Fibroblast of skin of right biceps (primary cell): ENCODE data around the gene OTUD1.

Experiments used
- DNase-seq: peaks from one replicate; pipeline ENCODE4 v3.0.0-alpha.2; 2013

Gene OTUD1

DNA sequence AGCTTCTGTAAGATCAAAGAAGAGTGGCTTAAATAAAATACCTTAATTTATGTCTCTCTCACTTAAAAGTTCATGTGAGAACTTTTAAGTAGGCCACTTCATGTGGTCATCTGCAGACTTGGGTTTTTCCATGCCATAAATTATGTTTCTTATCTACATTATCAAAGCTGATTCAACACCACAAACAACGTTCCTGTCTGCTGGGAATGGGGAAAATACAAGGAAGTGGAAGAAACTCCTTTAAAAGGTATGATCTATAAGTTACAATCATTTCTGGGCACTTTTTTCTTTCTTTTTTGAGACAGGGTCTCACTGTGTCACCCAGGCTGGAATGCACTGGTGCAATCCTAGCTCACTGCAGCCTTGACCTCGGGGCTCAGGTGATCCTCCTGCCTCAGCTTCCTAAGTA lies 16.9 kb upstream of the OTUD1 start:
- DNase-seq, result no peak

DNA sequence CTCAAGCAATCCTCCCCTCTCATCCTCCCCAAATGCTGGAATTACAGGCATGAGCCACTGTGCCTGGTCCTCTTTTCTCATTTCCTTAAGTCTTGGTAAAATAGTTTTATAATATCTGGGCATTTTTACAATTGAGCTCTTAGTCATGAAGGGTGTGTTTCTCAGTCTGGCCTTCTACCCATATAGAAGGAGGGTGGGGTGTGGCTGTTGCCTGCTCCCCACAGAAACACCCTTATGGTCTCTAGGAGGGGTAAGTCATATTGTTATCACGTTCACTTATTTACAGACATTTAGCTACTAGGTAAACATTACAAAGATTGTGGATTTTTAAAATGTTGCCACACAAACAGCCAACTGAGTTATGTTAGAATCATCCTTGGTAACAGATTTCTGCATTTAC lies 6.7 kb upstream of the OTUD1 start:
- DNase-seq, result no peak

DNA sequence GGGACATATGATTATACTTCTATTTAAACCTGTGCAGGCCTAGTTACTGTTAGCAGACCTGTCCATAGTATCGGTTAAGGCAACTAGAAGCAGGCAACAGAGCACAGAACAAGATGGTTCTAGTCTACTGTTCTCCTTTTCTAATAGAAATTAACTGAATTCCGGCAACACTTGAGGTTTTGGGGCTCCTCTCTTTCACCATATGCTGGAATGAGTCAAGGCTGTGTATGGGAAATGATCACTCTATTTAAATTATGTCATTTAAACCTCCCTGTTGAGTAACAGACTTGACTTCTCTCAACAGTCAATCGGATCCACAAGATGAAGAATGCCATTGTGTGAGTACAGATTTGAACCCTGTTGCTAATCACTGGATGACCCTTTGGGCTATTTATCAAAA lies 6.2 kb upstream of the OTUD1 start:
- peak; percentile 39 for DNase-seq

DNA sequence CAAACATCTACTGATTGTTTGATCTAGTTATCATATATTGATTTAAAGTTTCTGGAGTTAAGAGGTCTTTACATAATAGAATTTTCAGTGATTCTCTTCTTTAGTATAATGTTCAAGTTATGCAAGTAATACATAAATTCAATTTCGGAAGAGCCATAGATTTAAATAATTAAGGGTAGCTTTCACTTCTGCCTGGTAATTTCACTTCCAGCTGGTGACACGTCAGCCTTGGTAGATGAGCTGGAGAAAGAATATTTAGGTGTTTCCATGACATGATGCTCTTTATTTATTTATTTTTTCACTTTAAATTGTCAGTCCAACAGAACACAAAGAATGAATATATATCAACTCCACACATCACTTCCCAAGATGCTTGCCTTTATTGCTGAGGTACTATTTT lies 5.2 kb upstream of the OTUD1 start:
- no peak for DNase-seq

DNA sequence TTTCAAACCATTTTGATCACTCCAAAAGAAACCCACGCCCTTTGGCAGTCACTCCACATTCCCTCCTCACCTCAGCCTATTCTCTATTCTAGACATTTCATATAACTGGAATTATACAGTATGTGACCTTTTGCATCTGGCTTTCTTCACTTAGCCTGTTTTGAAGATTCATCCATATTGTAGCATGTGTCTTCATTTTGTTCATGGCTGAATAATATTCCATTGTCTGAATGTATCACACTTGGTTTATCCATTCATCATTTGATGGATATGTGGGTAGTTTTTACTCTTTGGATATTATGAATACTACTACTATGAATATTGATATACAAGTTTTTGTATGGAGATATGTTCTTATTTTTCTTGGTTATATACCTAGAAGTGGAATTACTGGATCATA lies 3.5 kb upstream of the OTUD1 start:
- no peak for DNase-seq

DNA sequence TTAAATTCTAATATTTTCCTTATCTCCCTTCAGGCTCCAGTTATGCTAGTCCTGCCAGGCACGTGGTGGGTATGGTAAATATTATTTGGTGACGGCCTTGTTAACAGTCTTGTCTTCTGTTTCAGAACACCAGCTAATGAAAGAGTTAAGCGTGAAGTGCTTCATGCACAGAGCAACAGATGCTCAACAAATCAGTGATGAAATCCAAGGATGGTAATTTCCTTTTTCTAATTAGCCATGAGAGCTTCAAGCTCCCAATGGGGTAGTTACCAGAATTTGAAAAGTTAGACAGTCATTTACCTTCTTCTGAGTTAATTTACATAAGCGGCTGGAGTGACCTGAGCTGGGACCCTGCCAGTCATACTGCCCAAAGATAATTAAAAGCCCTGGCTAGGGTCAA lies 1.9 kb upstream of the OTUD1 start:
- no peak for DNase-seq

DNA sequence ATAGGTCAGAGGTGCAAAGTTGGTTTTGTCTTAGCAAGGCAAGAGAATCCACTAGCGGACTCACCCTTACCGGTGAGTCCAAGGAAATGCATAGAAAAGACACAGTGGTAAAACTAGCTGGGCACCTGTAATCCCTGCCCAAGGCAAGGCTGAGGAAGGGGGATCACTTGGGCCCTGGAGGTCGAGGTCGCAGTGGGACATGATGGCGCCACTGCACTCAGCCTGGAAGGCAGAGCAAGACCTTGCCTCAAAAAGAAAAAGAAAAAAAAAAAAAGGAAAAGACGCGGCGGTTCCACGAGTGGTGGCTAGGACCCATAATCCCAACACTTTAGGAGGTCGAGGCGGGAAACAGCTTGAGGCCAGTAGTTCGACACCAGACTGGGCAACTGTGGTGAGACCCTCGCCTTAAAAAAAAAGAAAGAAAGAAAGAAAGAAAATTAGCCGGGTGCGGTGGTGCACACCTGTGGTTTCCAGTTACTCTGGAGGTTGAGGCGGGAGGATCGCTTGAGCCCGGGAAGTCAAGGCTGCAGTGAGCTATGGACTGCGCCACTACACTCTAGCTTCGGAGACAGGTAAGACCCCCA lies 820 bp upstream of the OTUD1 start:
- DNase-seq, result no peak

DNA sequence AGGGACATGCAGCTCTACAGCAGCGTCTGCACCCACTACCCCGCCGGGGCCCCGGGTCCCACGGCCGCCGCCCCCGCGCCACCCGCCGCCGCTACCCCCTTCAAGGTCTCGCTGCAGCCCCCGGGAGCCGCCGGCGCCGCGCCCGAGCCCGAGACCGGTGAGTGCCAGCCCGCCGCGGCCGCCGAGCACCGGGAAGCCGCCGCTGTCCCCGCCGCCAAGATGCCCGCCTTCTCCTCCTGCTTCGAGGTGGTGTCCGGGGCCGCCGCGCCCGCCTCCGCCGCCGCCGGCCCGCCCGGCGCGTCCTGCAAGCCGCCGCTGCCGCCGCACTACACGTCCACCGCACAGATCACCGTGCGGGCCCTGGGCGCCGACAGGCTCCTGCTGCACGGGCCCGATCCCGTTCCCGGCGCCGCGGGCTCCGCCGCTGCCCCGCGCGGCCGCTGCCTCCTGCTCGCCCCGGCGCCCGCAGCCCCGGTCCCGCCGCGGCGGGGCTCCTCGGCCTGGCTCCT lies 631 bp downstream of the OTUD1 start:
- DNase-seq, result peak; percentile 15

DNA sequence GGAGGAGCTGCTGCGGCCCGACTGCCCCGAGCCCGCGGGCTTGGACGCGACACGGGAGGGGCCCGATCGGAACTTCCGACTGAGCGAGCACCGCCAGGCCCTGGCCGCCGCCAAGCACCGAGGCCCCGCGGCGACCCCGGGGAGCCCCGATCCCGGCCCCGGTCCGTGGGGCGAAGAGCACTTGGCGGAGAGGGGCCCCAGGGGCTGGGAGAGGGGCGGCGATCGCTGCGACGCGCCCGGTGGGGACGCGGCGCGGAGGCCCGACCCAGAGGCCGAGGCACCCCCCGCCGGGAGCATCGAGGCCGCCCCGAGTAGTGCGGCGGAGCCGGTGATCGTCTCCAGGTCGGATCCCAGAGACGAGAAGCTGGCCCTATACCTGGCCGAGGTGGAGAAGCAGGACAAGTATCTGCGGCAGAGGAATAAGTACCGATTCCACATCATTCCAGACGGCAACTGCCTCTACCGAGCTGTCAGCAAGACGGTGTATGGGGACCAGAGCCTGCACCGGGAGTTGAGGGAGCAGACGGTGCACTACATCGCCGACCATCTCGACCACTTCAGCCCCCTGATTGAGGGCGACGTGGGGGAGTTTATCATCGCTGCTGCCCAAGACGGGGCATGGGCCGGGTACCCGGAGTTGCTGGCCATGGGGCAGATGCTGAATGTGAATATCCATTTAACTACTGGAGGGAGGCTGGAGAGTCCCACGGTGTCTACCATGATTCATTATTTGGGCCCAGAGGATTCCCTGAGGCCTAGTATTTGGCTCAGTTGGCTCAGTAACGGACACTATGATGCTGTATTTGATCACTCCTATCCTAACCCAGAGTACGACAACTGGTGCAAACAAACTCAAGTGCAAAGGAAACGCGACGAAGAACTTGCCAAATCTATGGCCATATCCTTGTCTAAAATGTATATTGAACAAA lies 1.4 kb downstream of the OTUD1 start:
- DNase-seq, result peak; percentile 37

DNA sequence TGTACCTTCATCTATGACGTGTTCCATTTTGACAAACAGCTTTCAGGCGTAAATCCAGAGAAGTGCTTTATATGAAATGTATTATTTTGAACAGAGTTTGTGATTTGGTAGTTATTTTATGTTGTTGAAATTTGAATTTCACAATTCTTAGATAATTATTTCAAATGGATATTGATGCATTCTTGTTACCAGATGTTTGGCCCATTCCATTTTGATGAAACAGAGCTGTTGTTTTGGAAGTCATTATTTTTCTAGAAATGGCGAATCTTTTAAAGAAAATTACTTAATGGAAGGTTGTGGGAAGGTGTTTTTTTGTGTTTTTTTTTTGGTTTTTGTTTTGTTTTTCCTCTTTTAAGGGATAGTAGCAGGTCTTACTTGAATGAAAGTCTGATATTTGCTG lies 2.4 kb downstream of the OTUD1 start:
- DNase-seq, result no peak

DNA sequence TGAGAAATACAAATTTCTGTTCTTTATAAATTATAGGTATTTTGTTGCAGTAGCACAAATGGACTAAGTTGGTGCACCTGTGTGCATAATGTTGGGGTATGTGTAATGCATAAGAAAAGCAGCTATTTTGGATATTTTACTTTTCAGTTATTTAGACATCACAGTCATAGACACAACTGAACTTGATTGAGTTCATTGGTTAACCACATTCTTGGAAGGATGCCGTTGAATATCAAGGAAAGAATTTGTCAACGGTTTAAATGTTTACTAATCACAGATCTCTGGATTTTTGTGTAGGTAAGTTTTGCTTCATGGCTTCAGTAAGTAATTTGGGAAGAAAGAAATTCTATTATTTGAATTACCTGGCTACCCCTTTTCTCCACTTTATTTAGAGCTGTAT lies 4.1 kb downstream of the OTUD1 start:
- peak; percentile 66 for DNase-seq

DNA sequence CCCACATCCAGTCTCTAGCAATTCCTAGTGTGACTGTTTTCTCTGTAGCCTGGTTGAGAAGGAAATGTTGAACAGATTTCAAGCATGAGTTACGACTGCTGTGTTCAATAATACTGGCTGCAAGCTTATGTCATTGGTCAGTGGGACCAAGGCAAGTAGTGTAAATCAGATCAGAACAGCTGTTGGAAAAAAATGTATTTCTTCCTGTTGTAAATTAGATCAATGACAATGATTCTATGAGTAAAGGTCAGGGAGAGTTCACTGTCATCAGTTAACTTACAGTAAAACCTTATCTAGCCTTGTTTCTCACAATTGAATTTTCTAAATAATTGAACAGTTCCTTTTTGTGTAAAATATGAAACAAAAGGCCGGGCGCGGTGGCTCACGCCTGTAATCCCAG lies 6.7 kb downstream of the OTUD1 start:
- no peak for DNase-seq

DNA sequence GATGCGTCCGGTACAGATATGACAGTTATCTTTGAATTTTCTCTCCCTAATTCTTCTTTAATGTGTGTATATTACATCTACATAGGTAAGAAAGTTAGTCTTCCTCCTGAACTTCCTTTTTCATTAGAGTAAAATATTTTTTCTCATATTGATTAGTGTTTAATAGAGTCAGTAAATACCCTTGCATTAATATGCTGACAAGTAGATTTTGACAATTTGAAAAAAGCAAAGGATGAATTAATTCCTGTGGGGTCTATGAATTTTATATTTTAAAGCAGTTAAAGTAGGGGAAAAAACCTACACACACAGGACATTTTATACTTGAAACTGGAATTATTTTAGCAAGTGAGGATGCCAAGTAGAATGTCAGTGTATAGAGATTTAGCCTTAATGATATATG lies 9.4 kb downstream of the OTUD1 start:
- DNase-seq, result no peak

DNA sequence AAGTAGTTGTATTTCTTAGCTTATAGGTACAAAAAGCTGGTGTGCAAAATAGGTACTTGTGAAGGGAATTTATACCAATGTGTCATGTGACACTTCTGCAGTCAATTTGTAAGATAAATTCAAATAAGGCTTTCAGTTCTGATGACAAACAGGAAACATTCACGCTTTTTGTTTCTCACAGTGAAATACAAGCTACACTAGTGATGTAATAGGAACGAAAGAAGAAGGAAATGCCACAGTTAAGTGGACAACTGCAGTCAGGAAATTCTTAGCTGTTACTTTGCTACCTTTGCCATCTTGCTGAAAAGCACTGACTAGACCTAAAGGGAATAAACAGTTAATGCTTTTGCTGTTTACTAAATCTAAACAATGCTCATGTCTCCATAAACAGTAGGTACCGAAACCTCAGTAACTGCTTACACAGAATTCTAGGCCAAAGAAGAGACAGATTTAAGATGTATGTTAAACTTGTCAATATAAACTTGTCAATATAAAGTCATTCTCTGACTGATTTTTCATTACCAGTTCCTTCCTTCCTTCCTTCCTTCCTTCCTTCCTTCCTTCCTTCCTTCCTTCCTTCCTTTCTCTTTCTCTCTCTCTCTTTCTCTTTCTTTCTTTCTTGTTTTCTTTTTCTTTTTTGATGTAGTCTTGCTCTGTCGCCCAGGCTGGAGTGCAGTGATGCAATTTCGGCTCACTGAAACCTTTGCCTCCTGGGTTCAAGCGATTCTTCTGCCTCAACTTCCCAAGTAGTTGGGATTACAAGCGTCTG lies 10.1 kb downstream of the OTUD1 start:
- DNase-seq, result peak; percentile 21

DNA sequence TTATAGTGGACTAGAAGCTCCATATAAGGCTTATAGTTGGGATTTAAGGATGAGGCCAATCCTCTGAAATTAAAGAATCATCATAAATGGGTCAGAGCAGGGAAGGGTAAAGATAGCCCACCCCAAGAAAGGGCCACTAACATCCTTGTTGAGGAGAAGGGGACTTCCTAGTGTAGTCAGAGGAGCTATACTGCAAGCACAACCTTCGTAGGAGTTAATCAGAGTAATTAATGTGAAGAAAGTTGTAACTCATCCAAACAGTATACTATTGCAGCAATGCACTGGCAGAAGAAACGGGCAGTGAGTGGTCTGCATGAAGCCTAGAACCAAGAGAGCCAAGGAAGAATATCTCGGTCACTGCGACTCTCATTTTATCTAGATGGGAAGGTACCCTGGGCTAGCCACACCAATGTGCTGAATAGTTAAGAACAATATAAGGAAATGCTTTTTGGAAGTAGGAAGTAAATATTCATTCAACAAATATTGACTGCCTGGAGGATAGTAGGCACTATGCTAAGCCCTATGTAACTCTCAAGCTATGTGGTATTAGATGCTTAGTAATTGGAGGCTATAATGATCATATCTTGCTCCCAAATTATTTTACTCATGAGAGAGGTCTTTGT lies 13.3 kb downstream of the OTUD1 start:
- no peak for DNase-seq

DNA sequence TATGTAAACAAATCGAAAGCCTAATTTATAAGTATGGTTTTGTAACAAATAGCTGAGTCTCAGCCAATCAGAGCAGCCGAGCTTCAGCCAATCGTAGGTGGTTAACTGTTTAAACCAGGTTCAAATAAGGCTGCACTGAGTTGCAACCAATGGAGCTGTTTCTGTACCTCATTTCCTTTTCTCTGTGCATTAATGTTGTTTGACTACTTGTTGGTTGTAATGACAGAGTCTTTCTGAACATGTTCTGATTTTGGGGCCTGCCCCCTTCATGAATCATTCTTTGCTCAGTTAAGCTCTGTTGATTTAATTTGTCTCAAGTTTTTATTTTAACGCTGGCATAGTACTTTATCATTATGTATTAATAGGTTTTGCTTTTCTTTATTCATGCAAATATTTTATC lies 14.6 kb downstream of the OTUD1 start:
- DNase-seq, result no peak

DNA sequence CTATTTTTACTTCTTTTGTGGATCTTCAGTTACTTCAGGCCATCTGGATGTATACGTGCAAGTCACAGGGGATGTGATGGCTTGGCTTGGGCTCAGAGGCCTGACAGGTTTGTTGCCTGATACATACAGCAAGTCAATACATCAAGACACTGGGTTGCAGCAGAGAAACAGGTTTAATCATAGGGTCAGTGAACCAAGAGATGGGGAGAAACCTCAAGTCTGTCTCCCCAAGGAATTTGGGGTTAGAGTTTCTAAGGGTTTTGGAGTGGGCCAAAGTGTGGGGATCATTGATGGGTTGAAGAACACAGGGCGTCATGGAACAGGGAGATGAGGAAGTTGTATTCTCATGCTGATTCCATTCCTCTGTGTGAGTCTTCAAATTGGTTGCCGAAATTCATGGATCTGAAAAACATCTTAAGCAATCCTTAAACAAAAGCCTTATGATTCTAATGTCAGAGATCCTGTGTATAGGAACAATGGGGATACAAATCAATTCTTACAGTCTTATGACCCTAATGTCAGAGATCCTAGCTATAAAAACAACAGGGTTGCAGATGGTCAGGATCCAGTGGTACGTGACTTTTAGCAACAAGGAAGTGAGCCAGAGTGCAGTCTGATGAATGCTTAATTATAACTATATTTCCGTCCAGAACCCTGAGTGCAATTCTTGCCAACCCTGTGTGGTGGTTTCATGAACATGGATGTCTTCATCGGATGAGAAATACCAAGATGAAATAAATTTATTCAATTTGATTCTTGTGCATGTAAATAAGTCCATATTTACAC lies 18.9 kb downstream of the OTUD1 start:
- DNase-seq, result no peak

DNA sequence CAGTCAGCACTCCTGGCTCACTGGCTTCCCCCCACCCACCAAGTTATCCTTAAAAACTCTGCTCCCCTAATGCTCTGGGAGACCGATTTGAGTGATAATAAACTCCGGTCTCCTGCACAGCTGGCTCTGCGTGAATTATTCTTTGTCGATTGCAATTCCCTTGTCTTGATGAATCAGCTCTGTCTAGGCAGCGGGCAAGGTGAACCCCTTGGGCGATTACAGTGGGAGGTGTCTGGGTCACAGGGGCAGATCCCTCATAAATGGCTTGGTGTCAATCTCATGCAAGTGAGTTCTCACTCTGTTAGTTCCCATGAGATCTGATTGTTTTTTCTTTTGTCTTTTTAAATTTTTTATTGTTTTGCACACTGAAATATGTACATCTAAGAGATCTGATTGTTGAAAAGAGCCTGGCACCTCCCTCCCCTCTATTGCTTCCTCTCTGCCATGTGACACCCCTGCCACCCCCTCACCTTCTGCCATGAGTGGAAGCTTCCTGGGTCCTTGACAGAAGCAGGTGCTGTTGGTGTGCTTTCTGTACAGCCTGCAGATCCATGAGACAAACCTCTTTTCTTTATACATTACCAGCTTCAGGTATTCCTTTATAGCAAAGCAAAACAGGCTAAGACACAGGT lies 20.5 kb downstream of the OTUD1 start:
- no peak for DNase-seq

DNA sequence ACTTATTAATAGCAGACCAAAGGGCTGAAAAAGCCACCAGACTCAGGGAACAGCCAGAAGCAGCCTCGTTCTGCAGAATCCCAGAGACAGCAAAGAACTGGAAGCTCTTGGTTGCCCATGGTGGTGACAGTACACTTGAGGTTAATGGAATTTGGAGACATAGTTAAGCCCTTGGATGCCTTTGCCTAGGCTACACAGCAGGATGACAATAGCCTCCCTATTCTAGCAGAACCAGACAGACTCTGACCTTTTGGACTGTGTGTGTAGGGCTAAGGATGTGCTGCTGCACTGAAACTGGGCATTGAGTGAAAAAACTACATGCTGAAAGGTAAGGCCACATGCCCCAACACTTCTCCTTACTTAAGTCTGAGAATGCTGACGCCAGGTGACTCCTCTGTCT lies 22.7 kb downstream of the OTUD1 start:
- DNase-seq, result no peak

DNA sequence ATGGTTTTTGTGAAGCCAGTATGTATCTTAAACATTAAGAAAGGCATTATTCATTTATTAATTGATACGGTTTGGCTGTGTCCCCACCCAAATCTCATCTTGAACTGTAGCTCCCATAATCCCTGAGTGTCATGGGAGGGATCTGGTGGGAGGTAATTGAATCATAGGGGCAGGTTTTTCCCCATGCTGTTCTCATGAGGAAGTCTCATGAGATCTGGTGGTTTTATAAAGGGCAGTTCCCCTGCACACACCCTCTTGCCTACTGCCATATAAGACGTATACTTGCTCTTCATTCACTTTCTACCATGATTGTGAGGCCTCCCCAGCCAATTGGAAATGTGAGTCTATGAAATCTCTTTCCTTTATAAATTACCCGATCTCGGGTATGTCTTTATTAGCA lies 28.1 kb downstream of the OTUD1 start:
- DNase-seq, result no peak

DNA sequence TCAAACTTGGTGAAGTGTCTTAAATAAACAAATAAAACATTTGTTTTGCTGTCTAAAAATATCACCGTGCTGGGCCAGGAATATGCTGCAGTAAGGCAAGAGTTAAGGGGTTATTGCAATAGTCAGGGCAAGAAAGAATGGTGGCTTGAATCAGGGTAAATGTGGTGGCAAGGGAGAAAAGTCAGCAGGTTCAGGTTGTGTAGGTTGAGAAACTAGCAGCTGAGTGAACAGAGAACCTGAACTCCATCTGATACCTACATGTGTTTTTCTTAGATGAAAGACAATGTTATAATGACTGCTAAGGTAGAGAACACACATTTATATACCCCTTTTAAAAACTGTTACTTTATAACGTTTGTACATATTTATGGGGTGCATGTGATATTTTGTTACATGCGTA lies 28.7 kb downstream of the OTUD1 start:
- DNase-seq, result no peak
